Fibroblast of villous mesenchyme (primary cell): ENCODE data around the gene COPZ2. TPM values are rescaled to one million over a fixed set of nuclear protein-coding genes. Genes with fewer than 3 reads are reported as not detected.
A peak's percentile ranks its signal among the peaks of the same experiment; 100 is the strongest.
"Not testable (repeated sequence)": the region's sequence is repeated elsewhere in the genome, so short reads cannot be mapped to it uniquely, and the experiment has no call there.

Source experiments
- DNase-seq: peaks from one replicate; pipeline ENCODE4 v3.0.0-alpha.2; 2010; ENCODE audit warnings: low read depth
- H3K4me3 ChIP-seq: 2 replicates; pipeline ENCODE4 v1.5.1; 2011; ENCODE audit warnings: low read depth, mild to moderate bottlenecking, low read length
- total RNA-seq: library from RNA; depleted of rRNA; stranded (reverse); fragments of >200 nt; gene quantifications from 2 replicates; pipeline ENCODE4 v1.2.3, GENCODE V29; 2012
- TF ChIP-seq, protein P1 (sequence below): IDR thresholded peaks from 2 replicates; pipeline ENCODE4 v1.5.1; 2012; ENCODE audit warnings: low read depth, mild to moderate bottlenecking, low read length; ENCODE audit not compliant: insufficient read depth

COPZ2 gene
- total RNA-seq, 1 donor: 61.3 TPM

DNA sequence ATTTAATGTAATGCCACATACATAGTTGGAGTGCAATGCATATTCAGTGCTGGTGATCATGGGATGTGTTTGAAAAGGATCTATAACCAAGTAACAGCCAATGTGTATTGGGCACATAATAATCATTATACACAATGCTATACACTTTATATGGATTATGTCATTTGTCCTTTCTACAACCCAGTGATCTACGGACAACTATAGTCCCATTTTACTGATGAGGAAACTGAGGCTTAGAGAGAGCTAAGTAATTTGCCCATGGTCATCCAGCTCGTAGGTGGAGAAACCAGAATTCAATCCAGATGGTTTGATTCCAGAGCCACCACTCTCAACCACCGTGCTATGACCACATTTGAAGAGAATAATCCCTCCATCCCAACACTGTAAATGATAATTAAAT is 27.4 kb downstream of the COPZ2 start:
- TF ChIP-seq, protein P1, sequence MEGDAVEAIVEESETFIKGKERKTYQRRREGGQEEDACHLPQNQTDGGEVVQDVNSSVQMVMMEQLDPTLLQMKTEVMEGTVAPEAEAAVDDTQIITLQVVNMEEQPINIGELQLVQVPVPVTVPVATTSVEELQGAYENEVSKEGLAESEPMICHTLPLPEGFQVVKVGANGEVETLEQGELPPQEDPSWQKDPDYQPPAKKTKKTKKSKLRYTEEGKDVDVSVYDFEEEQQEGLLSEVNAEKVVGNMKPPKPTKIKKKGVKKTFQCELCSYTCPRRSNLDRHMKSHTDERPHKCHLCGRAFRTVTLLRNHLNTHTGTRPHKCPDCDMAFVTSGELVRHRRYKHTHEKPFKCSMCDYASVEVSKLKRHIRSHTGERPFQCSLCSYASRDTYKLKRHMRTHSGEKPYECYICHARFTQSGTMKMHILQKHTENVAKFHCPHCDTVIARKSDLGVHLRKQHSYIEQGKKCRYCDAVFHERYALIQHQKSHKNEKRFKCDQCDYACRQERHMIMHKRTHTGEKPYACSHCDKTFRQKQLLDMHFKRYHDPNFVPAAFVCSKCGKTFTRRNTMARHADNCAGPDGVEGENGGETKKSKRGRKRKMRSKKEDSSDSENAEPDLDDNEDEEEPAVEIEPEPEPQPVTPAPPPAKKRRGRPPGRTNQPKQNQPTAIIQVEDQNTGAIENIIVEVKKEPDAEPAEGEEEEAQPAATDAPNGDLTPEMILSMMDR: no peak
- no peak for DNase-seq
- no peak overlapping the region for H3K4me3 ChIP-seq

DNA sequence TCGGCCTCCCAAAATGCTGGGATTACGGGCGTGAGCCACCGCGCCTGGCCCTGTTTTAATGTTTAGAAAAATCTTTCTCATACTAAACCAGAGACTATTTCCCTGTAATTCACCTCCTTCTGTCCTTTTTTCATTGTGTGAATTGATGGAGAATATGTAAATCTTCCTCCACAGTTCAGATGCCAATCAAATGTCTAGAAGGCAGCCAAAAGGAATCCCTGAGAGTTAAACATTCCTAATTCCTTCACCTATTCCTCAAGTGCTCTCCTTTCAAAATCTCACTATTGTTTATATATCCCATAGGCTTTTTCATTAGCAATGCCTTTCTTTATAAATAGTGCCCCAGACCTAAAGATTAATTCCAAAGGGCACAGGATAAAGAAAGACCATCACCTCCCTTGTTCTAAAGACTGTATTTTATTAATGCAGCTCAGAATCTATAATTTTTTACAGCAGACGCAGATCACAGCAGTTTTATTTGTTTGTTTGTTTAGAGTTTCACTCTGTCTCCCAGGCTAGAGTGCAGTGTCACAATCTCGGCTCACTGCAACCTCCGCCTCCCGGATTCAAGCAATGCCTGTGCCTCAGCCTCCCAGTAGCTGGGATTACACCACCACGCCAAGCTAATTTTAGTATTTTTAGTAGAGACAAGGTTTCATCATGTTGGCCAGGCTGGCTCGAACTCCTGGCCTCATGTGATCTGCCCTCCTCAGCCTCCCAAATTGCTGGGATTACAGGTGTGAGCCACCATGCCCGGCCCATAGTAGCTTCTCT is 30.5 kb downstream of the COPZ2 start:
- TF ChIP-seq, protein P1: no peak
- no peak overlapping the region for H3K4me3 ChIP-seq
- no peak for DNase-seq

- no peak for DNase-seq
- no peak overlapping the region for H3K4me3 ChIP-seq
- TF ChIP-seq, protein P1: no peak
Observed at GRCh38 chr17:48004983-48005382, 32.6 kb downstream of the COPZ2 start.

- H3K4me3 ChIP-seq: no peak overlapping the region
- TF ChIP-seq, protein P1: no peak
- DNase-seq: no peak
Observed at GRCh38 chr17:48003417-48004151, 34.0 kb downstream of the COPZ2 start.

DNA sequence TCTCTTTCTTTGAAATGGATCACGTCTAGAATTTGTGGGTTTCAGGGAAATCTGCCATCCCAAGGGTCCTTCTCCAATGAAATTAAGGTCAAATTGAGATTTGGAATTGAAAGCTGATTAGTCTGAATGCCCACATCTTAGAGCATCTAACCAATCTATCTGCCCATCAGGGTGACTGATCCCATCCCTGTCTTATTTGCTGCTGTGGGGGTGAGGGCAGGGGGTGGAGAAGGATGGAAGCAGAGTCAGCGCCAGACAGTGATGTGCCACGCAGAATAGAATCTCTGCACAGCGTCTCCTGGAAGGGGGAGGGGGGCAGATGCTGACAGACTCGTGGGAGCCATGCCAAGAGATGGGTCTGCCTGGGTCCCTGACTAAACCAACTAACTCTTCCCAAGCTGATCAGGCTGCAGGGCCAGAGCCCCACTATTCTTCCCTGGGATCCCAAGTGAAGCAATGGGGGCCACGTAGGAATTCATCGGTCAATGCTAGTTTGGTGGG is 34.6 kb downstream of the COPZ2 start:
- H3K4me3 ChIP-seq: no peak overlapping the region
- no peak for DNase-seq
- TF ChIP-seq, protein P1: no peak

GRCh38 chr17:48002266-48002915 is 35.2 kb downstream of the COPZ2 start:
- DNase-seq: peak; percentile 89
- no peak overlapping the region for H3K4me3 ChIP-seq
- TF ChIP-seq, protein P1: no peak

GRCh38 chr17:48001657-48002056 is 35.9 kb downstream of the COPZ2 start:
- DNase-seq, H3K4me3 ChIP-seq: not testable (repeated sequence)
